SW 1271 (cell line): ENCODE data around the gene AIP.
"Not testable (repeated sequence)": the region's sequence is repeated elsewhere in the genome, so short reads cannot be mapped to it uniquely, and the experiment has no call there.

ENCODE experiments used
- DNase-seq, 2 experiments: peaks; one replicate each; lab custom pipeline; 2025; lab: John Stamatoyannopoulos, UW

Gene AIP

GRCh38 chr11:67468759-67469507 is 13.9 kb upstream of the AIP start, which contains the start of gene TMEM134:
Gene TMEM134, minus strand, starts transcription at chr11:67469251. Its CDS starts 59 bp downstream, at chr11:67469192.
- DNase-seq, result peak; percentile 86 to 89

GRCh38 chr11:67469508-67469811 is 13.4 kb upstream of the AIP start:
- no peak for DNase-seq

GRCh38 chr11:67470337-67471002 is 12.4 kb upstream of the AIP start:
- no peak for DNase-seq

DNA sequence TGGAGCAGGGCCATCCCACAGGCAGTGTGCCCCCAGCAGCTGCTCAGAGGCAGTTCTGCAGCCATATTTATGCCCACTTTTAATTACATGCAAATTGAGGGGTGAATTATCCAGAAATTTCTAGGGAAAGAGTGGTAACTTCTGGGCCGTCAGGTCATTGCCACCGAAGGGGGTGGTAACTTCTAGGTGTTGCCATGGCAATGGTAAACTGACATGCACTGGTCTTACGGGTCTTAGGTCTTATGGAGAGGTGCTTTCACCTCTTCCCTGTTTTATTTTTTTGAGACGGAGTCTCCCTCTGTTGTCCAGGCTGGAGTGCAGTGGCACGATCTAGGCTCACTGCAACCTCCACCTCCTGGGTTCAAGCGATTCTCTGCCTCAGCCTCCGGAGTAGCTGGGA is 9.9 kb upstream of the AIP start:
- no peak for DNase-seq

DNA sequence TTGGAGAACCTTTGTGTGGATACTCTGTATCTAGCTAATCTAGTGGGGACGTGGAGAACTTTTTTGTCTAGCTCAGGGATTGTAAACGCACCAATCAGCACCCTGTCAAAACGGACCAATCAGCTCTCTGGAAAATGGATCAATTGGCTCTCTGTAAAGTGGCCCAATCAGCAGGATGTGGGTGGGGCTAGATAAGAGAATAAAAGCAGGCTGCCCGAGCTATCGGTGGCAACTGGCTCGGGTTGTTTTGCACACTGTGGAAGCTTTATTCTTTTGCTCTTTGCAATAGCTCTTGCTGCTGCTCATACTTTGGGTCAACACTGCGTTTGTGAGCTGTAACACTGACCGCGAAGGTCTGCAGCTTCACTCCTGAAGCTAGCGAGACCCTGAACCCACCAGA is 6.1 kb upstream of the AIP start:
- DNase-seq, result not testable (repeated sequence)

DNA sequence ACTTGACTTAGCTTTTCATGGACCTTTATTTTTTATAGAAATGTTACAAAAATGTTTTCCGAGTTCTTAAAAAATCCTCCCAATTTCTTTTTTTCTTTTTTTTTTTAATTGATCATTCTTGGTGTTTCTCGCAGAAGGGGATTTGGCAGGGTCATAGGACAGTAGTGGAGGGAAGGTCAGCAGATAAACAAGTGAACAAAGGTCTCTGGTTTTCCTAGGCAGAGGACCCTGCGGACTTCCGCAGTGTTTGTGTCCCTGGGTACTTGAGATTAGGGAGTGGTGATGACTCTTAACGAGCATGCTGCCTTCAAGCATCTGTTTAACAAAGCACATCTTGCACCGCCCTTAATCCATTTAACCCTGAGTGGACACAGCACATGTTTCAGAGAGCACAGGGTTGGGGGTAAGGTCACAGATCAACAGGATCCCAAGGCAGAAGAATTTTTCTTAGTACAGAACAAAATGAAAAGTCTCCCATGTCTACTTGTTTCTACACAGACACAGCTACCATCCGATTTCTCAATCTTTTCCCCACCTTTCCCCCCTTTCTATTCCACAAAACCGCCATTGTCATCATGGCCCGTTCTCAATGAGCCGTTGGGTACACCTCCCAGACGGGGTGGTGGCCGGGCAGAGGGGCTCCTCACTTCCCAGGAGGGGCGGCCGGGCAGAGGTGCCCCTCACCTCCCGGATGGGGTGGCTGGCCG is 5.3 kb upstream of the AIP start:
- not testable (repeated sequence) for DNase-seq

GRCh38 chr11:67482275-67482826 is 475 bp upstream of the AIP start:
- DNase-seq, result peak in 1 of 2 experiments; percentile 78

GRCh38 chr11:67483831-67484665 is 1.2 kb downstream of the AIP start:
- DNase-seq, result no peak

DNA sequence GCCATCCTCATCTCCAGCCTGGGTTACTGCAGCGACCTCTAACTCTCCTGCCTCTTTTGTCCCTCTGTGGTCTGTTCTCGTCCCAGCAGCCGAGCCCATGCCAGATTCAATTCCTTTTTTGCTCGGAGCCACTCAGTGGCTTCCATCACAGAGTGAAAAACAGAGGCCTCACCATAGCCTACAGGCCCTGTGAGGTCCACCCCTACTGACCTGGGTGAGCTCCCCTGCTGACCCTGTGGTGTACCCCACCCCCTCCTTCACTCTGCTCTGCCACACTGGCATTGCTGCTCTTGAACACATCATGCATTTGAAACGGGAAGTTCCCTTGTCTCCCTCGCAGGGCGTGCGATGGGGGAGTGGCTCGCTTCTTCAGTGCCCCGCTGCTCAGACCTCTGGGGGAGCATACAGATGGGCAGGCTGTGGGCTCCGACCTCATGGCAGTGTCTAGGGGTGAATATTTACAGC is 2.1 kb downstream of the AIP start:
- DNase-seq, result no peak

DNA sequence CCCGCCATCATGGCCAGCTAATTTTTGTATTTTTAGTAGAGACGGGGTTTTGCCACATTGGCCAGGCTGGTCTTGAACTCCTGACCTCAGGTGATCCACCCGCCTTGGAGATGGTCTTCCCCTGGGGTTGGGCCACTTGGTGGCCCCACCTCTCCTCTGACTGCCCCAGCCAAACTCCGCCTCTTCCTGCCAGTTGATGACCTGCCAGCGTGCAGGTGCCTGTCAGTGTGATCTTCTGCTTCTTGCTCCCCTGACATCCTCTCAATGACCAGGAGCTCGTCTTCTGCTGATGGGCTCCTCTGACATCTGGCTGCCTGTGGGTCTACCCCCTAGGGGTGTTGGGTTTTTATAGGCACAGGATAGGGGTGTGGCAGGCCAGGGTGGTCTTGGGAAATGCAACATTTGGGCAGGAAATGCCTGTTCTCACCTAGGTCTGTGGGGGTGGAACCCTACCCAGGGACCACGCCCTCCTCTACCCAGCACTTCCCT is 3.1 kb downstream of the AIP start:
- not testable (repeated sequence) for DNase-seq

DNA sequence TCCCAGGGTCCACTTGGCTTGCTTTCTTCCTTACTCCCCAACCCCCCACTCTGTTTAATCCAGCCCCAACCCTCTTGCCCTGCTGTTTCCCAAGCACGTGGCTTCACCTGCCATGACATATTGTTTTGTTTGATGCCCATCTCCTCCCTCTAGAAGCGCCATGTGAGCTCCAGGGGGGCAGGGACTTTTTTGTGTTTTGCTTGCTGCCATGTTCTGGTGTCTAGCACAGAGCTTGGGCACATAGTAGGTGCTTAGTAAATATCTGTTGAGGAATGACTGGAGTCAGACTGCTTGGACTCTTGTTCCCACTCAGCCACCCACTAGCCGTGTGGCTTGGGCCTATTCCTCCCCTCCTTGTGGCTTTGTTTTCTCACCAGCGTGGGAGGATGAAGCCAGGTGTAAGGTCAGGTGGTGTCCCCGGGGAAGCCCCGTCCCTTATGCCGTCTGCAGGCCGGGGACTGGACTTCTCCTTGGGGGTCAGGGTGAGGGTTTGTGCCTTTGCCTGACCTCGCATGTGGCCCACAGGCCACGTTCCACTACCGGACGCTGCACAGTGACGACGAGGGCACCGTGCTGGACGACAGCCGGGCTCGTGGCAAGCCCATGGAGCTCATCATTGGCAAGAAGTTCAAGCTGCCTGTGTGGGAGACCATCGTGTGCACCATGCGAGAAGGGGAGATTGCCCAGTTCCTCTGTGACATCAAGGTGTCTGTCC is 3.8 kb downstream of the AIP start:
- DNase-seq, result no peak

DNA sequence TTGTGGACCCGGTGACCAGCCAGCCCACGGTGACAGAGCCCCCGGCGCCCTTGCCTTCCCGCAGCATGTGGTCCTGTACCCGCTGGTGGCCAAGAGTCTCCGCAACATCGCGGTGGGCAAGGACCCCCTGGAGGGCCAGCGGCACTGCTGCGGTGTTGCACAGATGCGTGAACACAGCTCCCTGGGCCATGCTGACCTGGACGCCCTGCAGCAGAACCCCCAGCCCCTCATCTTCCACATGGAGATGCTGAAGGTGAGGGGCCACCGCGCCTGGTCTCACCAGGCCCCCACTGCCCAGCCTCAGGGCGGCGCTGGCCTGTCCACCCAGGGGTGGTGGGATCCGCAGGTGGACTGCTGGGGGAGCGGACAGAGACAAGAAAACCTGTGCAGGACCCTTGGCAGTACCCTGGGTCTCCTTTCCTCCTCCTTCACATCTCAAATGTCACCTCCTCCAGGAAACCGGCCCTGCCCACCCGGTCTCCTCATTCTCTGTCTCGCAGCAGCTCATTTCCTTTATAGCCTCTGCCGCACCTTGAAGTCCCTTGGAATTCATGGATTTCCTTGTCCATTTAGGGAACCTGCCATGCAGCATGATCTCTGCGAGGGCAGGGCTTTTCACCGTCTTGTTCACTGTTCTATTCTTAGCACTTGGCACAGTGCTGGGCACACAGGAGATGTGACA is 6.5 kb downstream of the AIP start:
- no peak for DNase-seq

GRCh38 chr11:67489885-67490726 is 7.3 kb downstream of the AIP start:
- DNase-seq, result no peak

DNA sequence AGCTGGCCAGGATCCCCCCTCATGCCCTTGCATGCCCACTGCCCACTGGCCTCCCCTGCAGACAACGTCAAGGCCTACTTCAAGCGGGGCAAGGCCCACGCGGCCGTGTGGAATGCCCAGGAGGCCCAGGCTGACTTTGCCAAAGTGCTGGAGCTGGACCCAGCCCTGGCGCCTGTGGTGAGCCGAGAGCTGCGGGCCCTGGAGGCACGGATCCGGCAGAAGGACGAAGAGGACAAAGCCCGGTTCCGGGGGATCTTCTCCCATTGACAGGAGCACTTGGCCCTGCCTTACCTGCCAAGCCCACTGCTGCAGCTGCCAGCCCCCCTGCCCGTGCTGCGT is 7.9 kb downstream of the AIP start:
- no peak for DNase-seq

DNA sequence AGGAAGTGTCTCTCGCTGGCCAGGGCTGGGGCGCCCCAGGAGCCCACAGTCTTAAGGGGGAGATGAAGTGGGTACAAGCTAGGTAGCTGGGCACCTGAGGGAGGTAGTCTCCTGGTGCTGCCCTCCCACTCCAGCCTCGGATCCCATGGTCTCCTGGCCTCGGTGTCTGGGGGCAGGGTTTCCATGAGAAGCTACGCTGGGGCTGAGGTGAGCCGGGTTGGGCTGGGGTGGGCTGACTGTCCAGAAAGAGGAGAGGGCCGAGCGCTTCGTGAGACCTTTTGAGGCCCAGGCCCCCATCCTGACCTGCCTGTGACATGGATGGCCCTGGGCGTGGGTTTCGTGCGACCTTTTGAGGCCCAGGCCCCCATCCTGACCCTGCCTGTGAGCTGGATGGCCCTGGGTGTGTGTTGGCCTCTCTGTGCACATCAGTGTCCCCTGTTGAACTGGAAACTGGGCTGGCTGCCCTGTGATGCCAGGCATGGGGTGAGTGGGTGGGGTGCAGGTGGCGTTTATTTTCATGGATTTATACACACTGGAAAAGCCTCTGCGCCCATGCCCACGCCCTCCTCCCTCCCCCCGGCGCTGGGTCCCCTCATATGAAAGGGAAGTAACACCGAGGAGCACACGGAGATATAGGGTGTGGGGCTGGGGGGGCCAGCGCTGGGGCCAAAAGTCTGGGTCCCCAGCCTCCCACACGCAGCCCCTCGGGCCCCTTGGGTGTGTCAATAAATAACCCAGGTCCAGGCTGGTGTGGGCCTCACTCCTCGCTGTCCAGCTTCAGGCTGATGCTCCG is 8.6 kb downstream of the AIP start:
- no peak for DNase-seq

DNA sequence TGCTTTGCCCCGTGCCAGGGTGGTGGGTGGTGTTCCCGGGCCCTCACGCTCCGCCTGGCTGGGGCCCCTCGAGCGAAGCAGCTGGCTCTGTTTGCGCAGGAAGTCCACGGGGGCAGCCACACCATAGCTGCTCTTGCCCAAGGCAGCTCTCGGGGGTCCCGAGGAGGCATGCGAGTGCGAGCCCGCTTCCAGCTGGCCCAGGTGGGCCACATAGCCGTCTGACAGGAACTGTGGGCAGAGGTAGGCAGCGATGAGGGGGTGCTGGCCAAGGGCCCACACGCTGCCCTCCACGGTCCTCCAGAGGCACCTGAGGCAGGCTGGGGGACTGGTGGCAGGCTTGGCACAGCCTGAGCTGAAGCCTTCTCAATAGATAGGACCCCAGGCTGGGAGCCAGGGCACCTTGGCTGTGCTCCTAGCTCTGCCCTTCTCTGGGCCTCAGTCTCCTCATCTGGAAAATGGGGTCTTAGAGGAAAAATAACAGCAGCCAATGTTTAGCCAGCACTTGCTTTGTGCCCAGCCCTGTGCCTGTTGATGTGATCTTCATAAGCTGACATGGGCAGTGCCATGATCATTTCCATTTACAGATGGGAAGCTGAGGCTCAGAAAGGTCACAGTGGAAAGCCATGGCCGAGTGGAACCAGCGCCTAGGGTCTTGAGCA is 9.4 kb downstream of the AIP start:
- DNase-seq, result no peak

GRCh38 chr11:67492801-67493547 is 10.1 kb downstream of the AIP start:
- DNase-seq, result no peak
